Measurements from ENCODE around the gene PDGFRA. TPM values are rescaled to one million over a fixed set of nuclear protein-coding genes. Genes with fewer than 3 reads are reported as not detected.

Gene PDGFRA
- total RNA-seq, 1 experiment from 2014 or later = 6.8 TPM

GRCh38 chr4:54184581-54184980 is 44.5 kb upstream of the PDGFRA start:
- H2BK120ac ChIP-seq (ENCODE audit: low read depth, low read length, poor library complexity, severe bottlenecking) = no peak overlapping the region
- Mint-ChIP-seq H3K27me3 (ENCODE audit: low read depth) (no peaks in the 10 kb centered on the region; the same call in 1 of the 2 replicates), H3K36me3 (ENCODE audit: insufficient read depth in 1 of 3, low read depth in 3 of 3) (no peaks in the 10 kb centered on the region), H3K27ac (no peak overlapping the region), H3K4me3 (no peak overlapping the region), H3K9me3 (no peaks in the 10 kb centered on the region), H3K4me1 (no peaks in the 10 kb centered on the region)
- no peak overlapping the region for H2BK20ac ChIP-seq (ENCODE audit: low read depth, low read length, poor library complexity, severe bottlenecking)
- no peak overlapping the region for H3K14ac ChIP-seq (ENCODE audit: insufficient read depth, low read length)
- H3K79me1 ChIP-seq (ENCODE audit: insufficient read depth, low read depth, low read length, poor library complexity, severe bottlenecking) = no peaks in the 10 kb centered on the region
- H3K79me2 ChIP-seq (ENCODE audit: insufficient read depth, low read length) = no peaks in the 10 kb centered on the region
- no peak overlapping the region for H3K4me2 ChIP-seq (ENCODE audit: insufficient read depth, insufficient read length, low read length)
- no peak overlapping the region for H4K91ac ChIP-seq (ENCODE audit: insufficient read length, low read depth, low read length)
- no peak overlapping the region for H3K18ac ChIP-seq (ENCODE audit: insufficient read length, low read depth, low read length)
- no peak overlapping the region for H3K9ac ChIP-seq (ENCODE audit: extremely low read depth, insufficient read length, low read length)
- H3T11ph ChIP-seq (ENCODE audit: low read length) = no peak overlapping the region
- WGBS (ENCODE audit: extremely low coverage, insufficient read length, low lambda C conversion rate) = no CpG with 5 or more reads among the region's 3 CpGs
- H3K9me3 ChIP-seq (ENCODE audit: control insufficient read depth, low read depth, low read length) = no peaks in the 10 kb centered on the region
- no peaks in the 10 kb centered on the region for H3K23me2 ChIP-seq (ENCODE audit: insufficient read length, low read depth, low read length, poor library complexity, severe bottlenecking)
- H4K8ac ChIP-seq (replicated peaks; ENCODE audit: insufficient read length, low read depth, low read length) = no peak overlapping the region
- no peak overlapping the region for H3K27ac ChIP-seq (ENCODE audit: insufficient read length, low read depth, low read length)
- TF ChIP-seq CTCF (conservative IDR thresholded peaks at IDR 0.05) = no peak
- no peaks in the 10 kb centered on the region for H3K4me1 ChIP-seq (ENCODE audit: insufficient read depth, low read length)
- H2BK5ac ChIP-seq (ENCODE audit: insufficient read length, low read length) = no peak overlapping the region
- no peaks in the 10 kb centered on the region for H3K27me3 ChIP-seq (ENCODE audit: insufficient read depth, low read length)
- no peak overlapping the region for H3K4ac ChIP-seq (ENCODE audit: low read depth, low read length)
- no peak overlapping the region for H2AK5ac ChIP-seq (ENCODE audit: insufficient read length, low read length)
- no peak overlapping the region for H2BK15ac ChIP-seq (ENCODE audit: low read depth, low read length)
- no peaks in the 10 kb centered on the region for H4K20me1 ChIP-seq (ENCODE audit: control insufficient read depth, insufficient read depth, insufficient read length)
- no peak overlapping the region for H4K5ac ChIP-seq (ENCODE audit: insufficient read length, low read depth, low read length)
- H3K23ac ChIP-seq (ENCODE audit: insufficient read length, low read depth, low read length) = no peak overlapping the region
- no peak overlapping the region for H2AFZ ChIP-seq (ENCODE audit: low read length)
- no peak for DNase-seq
- no peak overlapping the region for H3K56ac ChIP-seq (ENCODE audit: insufficient read length, low read depth, low read length)
- no peak overlapping the region for H2BK12ac ChIP-seq (ENCODE audit: insufficient read length, low read depth, low read length)
